DMS153 treated with DMSO at 0.1 percent for 48 hours (cell line): ENCODE measurements around the gene TMEM161A.

ENCODE experiments used
- DNase-seq: peaks from one replicate; lab custom pipeline; 2025; ENCODE audit not compliant: unreplicated experiment; lab: John Stamatoyannopoulos, UW

Gene TMEM161A

GRCh38 chr19:19098084-19098702, 40.1 kb downstream of the TMEM161A start:
- no peak for DNase-seq

GRCh38 chr19:19096641-19097627, 41.3 kb downstream of the TMEM161A start:
- no peak for DNase-seq

- DNase-seq: no peak
Measured at GRCh38 chr19:19095691-19096090, 42.6 kb downstream of the TMEM161A start.

- DNase-seq: no peak
Measured at GRCh38 chr19:19094513-19094912, 43.8 kb downstream of the TMEM161A start.

- DNase-seq: no peak
Measured at GRCh38 chr19:19087676-19088075, 50.6 kb downstream of the TMEM161A start.

- no peak for DNase-seq
Measured at GRCh38 chr19:19083413-19084178, 54.7 kb downstream of the TMEM161A start.

GRCh38 chr19:19081642-19082151, 56.6 kb downstream of the TMEM161A start:
- no peak for DNase-seq

- DNase-seq: no peak
Measured at GRCh38 chr19:19079571-19079970, 58.7 kb downstream of the TMEM161A start.

- DNase-seq: no peak
Measured at GRCh38 chr19:19078801-19079200, 59.5 kb downstream of the TMEM161A start.

GRCh38 chr19:19077103-19077502, 61.2 kb downstream of the TMEM161A start:
- no peak for DNase-seq

GRCh38 chr19:19076476-19076875, 61.8 kb downstream of the TMEM161A start:
- no peak for DNase-seq

GRCh38 chr19:19075126-19075525, 63.2 kb downstream of the TMEM161A start:
- no peak for DNase-seq

- no peak for DNase-seq
Measured at GRCh38 chr19:19074196-19074882, 63.9 kb downstream of the TMEM161A start.

- no peak for DNase-seq
Measured at GRCh38 chr19:19071897-19072296, 66.4 kb downstream of the TMEM161A start.
